T follicular helper cell (primary cell): ENCODE data around the gene NELFA.

Source experiments
- DNase-seq: peaks from one replicate; pipeline ENCODE4 v3.0.0-alpha.2; 2020; ENCODE audit warnings: low read depth

The NELFA gene

GRCh38 chr4:1982124-1983052, 26.4 kb downstream of the NELFA start:
- DNase-seq: no peak

DNA sequence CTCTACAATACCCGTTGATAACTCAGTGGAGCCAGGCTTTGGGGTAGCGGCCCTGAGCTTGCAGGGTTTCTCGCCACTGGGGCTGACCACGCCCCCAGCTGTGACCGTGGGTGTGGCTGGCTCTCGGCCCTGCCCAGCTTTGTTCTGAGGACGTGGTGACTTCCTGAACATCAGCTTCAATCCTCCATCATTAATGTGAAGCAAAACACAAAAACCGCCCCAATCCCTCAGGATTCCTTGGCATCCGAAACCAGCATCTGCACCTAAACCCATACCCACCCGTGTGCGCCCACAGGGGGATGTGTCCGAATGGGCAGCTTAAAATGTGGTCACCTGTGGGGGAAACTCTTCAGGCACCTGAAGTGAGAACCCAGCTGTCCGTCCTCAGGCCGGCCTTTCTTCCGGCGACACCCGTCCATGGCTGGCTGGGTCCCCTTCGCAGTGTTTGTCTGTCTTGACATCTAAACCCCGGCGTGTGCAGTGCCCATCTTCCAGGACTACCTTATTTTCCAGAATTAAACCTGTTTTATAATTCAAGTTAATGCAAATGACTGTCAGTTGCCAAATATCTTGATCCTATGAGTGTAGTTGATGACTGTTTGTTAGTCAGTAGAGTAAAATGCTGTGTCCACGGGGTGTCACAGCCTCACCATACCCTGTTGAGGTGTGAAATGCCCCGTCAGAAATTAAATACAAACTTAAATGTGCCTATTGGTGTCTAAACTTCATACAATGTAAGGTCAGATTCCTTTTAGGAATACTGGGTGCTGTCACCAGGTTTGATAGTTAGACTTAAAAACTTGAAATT, 27.3 kb downstream of the NELFA start:
- no peak for DNase-seq

- no peak for DNase-seq
Measured at GRCh38 chr4:1980561-1981041, 28.2 kb downstream of the NELFA start.

DNA sequence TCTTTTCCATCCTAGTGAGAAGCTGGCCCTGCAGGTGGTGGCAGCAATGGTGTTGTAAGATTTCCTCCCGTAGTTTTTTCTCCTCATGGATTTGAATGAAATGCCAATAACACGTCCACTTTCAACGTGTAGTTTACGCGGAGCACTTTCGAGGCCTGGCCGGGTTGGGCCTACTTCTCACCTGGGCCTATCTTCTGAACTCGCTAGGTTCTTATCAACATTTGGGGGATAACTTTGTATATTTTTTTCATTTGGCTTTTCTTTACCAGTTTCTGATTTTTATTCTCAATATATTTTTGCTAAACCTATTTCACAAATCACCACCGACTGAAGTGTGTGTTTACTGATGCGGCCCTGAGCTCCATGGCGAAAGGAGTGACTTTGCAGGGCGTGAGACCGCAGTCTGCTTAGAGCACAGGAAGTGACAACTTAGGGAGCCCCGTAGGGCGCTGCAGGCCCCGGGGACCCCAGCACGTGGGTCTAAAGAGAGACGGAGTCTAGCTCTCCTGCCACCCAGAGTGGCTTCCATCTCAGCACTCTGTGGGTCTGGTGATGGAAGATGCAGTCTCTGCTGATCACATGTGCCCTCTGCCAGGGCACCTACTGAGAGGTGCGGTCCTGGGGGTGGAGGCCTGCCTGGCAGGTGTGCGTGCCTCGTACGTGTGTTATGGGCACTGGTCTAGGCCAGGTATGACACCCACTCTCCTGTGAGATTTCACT, 29.1 kb downstream of the NELFA start:
- no peak for DNase-seq

- DNase-seq: no peak
Measured at GRCh38 chr4:1978741-1979476, 29.9 kb downstream of the NELFA start.

DNA sequence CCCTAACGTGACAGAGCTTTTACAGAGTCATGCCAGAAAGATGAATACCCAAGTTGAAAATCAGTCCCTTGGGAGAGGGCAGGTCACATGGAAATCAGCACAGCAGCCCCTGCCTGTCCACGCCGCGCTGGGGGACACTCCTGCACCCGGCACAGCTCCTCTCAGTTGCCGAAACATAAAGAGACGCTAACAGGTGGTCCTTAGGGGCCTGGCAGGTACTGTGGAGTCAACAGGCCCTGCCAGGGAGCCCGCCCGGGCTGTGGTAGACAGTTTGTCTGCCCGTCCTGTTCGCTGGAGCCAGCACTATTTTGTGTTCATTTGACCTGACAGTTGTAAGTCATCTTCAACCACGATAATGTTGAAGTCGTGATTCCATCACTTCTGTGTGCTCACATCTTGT, 30.5 kb downstream of the NELFA start:
- no peak for DNase-seq

DNA sequence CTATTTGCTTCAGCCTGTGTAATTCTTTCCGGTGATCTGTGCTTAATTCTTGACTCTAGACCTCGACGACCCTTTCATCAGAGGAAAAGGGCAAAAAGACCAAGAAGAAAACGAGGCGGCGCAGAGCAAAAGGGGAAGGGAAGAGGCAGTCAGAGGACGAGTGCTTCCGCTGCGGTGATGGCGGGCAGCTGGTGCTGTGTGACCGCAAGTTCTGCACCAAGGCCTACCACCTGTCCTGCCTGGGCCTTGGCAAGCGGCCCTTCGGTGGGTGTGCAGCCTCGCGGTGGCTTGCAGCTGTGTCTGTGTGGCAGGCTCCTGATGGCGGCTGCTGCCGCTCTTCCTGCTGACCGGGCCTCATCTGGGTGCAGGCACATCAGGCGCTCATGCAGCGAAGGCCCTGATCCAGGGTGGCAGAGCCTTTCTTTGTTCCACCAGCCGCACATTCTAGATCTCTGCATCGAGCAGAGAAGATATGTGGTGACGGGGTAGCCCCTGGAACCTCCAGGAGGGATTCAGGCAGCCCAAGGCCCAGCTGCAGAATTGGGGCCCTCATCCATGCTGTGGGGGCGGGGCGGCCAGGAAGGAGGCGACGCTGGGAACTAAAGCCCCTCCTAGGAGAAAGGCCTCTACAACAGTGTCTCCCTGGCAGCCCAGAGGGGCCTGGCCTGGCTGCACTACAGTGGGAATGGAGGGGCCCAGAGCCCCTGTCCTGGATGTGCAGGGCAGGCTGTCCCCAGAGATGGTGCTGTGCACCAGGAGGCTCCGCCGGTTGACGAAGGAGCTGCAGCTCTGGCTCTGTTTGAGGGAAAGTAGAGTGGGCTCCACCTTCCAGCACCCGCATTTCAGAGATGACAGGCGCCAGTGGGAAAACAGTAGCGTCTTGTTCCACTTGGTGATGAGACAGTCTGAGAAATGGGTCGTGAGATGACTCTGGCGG, 32.1 kb downstream of the NELFA start:
- no peak for DNase-seq

DNA sequence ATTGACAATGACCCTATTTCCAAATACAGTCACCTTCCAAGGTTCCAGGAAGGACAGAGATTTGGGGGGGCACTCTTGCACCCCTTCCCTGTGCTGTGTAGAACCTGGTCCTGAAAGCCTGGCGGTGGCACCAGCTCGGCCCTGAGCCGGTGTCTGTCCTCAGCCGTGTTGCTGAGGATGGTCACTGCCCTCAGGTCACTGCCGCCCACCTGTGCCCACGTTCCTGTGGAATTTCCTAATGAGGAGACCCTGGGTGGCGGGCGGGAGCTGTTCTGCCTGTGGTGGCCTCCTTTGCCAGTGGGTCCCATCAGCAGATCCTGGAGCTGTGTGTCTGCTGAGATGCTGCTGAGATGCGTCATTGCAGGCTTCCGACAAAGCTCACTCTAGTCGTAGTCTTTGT, 32.9 kb downstream of the NELFA start:
- DNase-seq: no peak

- DNase-seq: no peak
Measured at GRCh38 chr4:1975391-1975801, 33.4 kb downstream of the NELFA start.

DNA sequence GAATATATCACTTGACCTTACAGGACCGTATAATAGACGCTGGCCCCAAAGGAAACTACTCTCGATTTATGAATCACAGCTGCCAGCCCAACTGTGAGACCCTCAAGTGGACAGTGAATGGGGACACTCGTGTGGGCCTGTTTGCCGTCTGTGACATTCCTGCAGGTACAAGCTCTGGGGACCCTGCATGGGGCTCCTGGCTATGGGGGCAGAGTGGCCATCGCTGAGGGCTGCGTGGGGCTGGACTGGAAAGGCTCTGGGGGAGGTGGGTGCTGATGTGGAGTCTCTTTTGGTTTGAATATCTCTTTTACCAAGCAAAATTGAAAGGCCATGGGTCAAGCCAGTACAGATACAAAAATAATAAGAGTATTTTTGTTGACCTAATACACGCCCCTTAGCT, 33.9 kb downstream of the NELFA start:
- no peak for DNase-seq

GRCh38 chr4:1973661-1974060, 35.1 kb downstream of the NELFA start:
- no peak for DNase-seq

GRCh38 chr4:1973218-1973617, 35.6 kb downstream of the NELFA start:
- no peak for DNase-seq

DNA sequence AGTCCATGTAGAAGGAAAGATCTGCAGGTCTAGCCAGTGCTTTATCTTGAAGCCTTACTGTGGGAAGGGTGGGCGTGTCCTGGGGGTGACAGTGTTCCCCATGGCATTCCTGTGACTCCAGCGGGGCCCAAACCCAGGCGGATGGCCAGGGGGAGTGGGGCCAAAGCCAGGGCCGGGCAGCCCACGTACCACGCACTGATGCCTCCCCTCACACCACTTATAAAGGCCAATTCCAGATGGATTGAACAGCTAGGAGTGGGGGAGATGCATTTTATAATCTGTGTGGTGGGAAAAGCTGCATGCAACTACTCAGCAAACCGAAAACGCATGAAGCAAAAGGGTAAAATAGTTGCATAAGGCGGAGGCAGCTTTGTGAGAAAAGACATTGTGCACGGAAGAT, 36.4 kb downstream of the NELFA start:
- no peak for DNase-seq

- no peak for DNase-seq
Measured at GRCh38 chr4:1971456-1972200, 37.1 kb downstream of the NELFA start.

GRCh38 chr4:1970926-1971325, 37.8 kb downstream of the NELFA start:
- DNase-seq: no peak

- DNase-seq: no peak
Measured at GRCh38 chr4:1969928-1970723, 38.6 kb downstream of the NELFA start.

DNA sequence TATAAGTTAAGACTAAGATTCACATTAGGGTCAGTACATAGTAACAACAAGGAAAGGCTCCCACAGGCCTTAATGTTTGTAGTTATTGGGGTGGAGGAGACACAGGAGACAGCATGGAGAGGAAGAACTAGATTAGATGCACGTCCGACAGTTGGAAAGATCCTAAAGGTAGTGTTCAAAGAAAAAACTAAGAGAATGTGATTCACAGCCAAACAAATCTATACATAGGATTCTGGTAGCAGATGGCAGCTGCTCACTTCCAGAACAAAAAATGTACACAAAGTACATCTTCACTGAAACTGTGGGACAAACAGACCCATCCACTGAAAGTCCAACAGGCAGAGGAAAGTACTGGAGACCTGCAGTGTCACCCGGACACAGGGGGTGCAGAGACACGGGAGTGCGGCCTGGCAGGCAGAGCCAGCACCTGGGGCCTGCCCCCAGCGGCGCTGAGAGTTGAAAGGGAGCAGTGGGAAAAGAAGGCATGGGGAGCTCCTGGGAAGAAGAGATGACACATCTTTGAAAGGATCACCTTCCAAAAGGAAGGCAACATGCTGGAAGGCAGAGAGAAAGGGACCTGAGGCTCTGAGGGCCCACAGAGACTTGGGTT, 40.0 kb downstream of the NELFA start:
- DNase-seq: no peak

DNA sequence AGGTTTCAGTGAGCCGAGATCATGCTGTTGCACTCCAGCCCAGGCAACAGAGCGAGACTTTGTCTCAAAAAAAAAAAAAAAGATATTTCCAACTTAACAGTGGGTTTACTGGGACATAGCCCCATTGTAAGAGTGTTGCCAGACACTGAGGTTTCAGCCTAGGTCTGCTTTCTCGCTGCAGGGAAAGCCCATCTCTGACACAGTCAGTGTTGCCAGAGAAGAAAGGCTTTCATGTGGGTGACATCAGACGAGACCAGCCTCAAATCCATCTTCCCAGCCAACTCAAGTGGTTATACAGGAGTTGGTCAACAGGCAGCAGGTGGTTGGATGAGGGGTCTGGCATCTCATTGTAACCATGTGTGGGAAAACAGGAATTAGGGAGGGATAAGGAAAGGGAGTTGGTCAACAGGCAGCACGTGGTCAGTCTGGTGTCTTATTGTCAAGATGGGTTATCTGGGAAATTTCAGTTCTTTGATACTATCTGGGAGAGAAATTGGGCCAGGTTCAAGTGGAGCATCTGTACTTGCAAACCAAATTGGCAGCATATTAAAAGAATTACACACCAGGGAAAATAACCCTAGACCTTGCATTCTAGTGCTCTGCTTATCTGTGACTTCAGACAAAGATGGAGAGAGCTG, 41.1 kb downstream of the NELFA start:
- no peak for DNase-seq
